NCI-H82 (cell line): ENCODE data around the gene SARDH.
A peak's percentile ranks its signal among the peaks of the same experiment; 100 is the strongest.

Experiments
- DNase-seq: peaks from one replicate; lab custom pipeline; 2025; lab: John Stamatoyannopoulos, UW

SARDH gene

DNA sequence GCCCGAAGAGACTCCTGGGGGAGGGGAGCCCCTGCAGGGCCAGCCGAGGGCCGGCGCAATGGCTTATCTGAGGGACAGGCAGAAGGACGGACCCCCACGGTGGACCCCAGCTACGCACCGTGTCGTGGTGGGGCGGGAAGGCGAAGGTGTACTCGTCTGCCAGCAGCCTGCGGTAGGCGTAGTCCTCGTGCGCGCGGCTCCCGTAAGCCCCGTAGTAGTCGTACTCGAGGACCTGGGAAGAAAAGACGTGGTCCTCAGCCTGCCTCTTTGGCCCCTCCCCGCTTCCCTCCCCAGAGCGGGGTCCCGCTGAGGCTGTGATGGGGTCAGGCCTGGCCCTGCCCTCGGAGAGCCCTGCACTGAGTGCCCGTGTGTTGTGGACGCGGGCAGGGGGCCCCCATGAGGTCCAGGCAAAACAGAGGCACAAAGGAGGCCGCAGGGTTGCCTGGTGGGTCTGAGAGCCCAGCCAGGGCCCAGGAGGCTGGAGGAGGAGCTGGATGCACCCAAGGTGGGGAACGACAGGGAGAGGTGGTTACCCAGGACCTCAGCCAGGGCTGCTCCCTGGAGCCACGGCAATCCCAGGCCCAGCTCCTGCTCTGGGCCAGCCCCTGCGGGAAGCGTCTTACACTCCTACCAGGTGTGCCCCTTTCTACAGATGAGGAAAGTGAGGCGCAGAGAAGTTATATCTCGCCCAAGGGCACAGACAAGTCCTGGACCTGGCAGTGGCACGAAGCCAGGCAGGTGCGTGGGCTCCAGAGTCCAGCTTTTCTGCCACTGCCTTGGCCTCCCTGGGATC is 35.2 kb downstream of the SARDH start:
- no peak for DNase-seq

DNA sequence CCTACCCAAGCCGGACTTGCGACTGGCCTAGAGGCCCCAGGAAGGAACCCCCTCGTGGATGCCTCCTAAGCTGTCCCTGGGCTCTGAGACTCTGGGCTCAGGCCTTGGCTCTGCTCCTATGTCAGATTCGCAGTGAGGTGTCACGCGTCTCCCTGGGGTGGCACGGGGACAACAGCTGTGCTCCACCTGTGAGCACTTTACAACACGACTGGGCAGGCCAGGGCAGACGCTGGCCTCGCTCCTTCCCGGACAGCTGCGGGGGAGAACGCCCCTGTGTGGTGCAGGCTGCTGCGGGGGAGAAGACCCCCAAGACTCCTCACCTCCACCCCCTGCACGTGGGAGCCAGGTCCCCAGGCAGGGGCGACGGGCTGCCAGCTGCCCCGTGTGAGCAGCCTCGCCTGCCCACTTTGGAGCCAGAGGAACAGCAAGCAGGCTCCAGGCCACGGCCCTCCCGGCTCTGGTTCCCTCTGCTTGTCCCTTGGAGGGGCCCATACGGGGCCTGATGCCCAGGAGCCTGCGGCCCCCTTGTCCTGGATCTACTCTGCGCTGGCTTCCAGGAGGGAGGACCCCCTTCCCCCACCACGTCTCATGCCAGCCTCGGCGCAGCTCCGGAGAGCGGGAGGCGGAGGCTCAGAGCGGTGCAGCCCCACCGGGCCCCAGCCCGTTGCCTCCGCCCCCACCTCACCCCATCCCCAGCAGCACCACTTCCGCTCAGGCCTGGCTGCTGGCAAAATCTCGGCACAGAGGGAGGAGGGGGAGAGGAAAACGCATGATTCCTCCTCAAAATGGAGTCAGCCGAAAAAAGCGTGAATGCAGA is 36.0 kb downstream of the SARDH start:
- peak; percentile 24 for DNase-seq

DNA sequence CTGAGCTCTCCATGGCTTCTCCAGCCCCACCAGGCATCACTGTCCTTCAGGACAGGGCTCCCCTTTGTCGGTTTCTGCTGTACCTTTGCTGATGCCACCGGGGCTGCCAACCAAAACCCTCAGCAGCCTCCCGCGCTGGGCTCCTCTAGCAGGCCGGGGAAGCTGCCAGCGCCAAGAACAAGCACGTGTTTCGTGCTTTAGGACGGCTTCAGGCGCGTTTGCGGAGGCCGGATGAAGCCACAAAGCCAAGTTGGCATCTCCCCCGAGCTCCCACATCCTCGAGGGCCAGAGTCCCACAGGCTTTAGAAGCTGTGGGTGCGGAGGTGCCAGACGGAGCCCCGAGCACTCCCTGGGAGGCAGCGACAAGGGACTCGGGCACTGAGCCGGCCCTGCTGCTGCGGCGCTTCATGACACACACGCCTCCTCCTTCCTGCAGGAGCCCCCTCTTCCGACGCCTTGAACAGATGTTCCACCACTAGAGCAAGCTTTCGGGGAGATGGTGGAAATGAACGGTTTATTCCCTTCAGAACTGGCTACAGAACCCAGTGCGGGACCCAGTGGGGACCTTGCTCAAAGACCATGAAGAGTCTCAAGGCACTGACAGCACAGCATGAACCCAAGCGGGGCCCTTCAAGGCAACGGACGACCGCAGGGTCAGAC is 36.7 kb downstream of the SARDH start:
- DNase-seq: no peak

DNA sequence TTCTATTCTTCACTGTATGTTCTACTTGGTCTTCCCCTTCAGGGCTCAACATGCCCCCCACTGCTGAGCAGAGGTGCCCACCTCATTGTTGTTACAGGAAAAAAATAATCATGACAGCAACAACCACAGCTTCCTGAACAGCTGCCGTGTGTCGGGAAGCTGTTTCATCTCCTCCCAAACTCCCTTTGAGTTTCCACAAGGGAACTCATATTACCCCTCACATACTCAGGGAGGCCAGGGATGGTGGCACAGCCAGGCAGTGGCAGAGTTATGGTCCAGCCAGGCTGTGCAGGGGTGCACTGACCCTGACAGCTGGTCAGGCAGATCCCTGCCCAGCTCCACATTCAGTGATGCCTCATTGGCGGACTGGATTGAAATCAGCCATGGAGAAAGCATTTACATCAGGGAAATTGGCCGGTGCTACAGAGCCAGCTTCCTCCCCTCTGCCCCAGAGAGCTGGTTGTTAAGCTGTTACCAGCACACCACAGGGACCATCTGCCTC is 37.3 kb downstream of the SARDH start:
- peak; percentile 25 for DNase-seq

DNA sequence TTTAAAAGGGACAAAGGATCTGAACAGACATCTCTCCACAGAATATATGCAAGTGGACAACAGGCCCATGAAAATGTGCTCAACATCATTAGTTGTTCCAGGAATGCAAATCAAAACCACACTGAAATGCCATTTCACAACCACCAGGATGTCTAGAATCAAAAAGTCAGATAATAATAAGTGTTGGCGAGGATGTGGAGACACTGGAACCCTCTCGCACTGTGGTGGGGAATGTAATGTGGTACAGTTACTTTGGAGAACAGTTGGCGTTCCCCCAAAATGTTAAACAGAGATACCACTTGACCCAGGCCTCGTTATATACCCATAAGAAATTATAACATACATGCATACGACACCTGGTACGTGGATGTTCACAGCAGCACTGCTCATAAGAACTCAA is 38.6 kb downstream of the SARDH start:
- DNase-seq: no peak

DNA sequence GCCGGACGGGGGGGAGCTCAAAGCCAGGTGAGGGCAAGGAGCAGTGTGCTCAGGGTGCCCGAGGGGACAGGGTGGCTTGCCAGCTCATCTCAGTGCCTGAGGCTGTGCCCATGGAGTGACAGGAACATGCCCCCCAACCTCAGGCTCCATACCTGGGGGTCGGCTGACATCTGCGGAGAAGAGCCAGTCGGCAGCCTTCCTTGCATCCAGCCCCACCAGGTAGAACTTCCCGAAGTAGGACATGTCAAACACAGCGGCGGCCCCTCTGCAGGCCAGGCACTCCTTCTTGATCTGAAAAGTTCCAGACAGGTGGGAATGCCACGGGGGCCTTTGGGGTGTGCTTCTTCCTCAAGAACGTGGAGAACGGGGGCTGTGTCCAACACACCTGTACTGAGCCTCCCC is 42.1 kb downstream of the SARDH start:
- no peak for DNase-seq

DNA sequence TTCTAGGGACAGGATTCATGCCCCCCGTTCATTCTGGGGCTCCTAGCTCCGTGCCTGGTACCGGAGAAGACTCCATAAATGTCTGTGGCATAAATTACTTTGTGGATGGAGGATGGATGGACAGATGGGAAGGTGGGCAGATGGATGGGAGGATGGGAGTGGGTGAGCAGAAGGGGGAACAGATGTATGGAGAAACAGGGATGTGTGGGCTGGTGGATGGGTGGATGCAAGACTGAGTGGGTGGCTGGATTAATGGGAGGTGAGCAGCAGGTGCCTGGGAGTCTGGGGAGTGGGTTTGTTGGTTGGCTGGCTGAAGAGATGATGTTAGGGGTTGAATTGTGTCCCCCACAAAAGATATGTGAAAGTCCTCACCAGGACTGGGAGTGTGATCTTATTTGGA is 43.5 kb downstream of the SARDH start:
- peak; percentile 77 for DNase-seq

DNA sequence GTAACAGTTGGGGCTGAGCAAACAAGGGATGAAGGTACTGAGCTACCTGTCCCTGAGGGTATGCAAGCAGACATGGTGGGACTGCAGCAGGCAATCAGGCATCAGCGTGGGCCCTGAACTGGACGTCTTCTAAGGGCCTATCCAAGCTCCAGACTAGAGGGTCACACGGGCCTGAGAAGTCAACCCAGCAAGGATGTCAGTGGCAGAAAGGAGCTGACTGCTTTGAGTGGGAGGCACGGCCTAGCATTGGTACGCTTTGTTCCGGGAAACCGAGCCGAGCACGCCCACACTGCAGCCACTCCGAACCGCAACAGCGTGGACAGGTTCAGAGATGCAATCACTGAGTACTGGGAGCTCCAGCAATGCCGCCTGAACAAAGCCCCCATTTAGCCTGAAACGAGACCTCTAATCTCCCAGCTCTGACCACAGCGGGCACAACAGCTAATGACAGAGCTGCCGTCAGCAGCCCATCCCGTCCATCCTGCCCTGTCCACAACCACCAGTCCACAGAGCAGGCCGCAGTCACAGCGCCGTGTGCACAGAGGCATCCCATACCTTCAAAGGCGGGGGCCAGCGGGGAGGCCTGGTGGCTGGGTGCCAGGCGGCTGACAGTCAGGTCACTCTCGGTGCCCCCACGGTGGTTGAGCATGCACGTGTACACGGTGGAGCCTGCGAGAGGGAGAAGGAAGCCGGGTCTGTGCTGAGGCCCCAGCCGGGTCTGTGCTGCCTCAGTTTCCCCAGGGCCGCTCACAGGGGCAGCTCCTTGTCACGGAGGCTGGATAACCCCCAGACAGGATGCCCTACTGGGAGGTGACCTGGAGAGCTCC is 44.2 kb downstream of the SARDH start:
- DNase-seq: no peak

DNA sequence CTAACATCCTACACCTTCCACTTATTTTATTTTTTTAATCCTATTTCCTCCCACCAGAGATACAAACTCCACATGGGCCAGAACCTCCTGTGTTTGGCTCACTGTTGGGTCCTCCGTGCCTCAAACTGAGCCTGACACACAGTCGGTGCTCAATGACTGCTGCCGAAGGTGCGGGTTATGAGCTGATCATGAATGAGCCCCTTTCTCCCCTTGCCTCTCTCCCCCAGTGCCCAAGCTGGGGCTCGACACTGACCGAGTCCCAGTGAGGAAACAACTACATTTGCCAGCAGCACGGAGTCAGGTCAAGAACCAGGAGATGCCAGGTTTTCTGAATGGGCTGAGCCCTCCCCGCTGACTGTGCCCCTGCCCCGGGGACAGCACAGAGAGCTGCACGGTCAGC is 45.0 kb downstream of the SARDH start:
- DNase-seq: no peak

DNA sequence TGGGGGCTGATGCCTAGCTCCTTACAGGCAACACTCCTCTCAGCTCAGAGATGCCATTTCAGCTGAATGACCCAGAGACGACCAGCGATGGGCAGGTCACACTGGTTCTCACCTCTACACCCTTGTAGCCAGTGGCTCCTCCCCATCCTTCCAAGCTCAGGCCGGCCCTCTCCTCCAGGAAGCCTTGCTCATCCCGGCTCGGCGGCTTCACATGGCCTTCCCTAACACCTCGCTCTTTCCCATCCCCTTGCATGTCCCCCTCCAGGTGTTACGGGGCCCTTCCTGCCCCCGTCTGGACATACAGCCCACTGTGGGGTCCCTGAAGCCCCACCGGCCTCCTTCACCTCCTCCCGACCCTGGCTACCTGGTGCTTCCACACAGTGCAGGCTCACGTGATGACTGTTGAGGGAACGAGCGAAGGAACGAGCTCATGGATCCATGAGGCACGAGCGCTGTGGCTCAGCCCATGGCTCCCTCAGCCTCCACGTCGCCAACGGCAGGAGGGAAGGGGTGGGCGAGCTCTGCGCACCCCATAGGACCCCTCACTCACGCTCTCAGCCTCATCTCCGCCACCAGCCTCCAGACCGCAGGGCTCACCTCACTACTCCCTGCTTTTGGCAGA is 45.7 kb downstream of the SARDH start:
- DNase-seq: no peak

DNA sequence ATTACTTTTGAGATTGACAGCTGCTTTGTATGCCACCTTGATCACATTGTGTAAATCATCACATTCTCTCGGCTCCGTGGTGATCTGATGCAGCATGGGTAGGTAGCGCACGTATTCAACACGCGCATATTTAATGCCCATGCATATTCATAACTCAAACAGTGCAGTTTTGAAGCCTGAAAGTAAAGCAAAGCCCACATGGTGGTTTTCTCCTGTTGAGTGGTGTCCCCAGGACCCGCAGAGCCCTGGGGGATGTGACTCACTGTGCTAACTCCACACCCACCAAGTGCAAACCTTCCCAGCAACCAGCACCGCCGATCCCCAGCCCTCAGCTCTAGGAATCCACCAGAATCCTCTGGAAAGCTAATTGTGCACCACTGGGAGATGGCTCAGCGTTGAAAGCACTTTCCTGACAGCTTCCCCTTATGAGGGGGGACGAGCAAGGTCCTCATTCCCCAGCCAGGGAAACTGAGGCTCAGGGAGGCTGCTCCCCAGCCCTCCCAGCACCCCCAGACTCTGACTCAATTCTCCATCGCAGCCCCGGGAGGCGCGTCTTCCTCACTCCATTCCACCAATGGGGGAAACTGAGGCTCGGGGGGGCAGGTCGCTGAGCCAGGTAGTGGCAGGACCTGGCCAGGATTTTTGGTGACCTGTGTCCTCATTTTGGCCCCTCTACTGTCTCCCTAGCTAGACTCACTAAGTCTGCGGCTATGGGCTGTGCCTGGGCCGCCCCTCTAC is 46.4 kb downstream of the SARDH start:
- DNase-seq: no peak

DNA sequence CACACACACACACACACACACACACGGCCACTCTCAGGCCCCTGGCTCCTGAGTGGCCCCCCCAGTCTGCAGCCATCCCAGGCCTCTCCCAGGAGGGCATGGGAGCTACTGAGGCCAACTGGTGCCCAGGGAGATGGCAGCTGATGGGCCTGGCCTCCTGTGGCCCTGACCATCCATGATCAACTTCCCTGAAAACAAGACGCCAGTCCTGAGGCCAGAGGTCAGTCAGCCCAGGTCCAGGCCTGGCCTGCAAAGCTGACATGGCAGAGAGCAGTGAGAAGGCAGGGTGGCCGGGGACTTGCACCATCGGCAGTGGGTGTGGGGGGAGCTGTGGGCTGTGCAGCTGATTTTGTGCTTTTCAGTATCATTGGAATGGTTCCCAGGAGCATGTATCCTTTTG is 47.0 kb downstream of the SARDH start:
- DNase-seq: no peak

DNA sequence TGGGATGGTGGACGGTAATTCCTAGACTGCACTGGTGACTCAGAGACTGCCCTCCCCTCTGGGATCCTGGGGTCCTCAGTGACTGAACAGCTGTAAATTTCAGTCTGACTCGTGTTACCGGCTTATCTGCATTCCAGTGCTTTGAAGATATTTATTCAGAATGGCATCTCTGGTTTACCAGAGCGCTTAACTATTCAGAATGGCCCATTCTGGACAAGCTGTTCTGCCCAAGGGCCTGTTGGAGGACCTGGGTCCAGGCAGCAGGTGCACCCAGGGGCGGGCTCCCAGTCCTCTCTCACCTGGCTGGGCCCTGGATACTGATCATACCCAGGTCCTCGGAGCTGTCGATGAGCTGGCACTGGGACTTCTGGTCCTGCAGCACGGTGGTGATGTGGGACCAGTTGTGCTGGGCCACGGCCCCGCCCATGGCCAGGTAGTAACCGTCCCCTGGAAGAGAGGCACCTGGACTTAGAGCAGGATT is 48.0 kb downstream of the SARDH start:
- no peak for DNase-seq

DNA sequence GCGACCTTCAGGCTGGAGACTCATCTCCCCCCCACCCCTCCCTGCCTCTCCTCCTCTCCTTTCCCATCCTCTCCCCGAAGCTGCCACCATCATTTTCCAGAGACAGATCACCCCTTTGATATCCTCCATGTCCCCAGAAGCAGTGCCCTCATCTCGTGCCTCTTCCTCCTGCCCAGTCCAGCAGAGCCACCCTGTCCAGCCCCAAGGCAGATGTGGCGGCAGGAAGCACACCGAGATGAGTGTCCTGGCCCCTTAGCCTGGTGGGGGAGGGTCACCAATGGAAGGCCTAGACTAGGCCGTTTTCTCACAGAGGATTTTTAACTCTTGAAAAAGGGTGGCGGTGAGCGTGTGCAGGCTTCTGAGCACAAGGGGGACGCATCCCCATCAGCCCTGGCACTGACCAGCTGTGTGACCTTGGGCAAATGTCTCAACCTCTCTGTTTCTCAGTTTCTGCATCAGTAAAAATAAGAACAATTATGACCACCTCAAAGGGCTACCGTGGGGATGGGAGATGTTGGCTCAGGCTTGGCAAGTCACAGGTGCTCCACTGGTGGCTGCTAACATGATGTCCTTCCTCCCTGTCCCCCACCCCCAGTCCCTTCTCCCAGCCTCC is 48.9 kb downstream of the SARDH start:
- no peak for DNase-seq

DNA sequence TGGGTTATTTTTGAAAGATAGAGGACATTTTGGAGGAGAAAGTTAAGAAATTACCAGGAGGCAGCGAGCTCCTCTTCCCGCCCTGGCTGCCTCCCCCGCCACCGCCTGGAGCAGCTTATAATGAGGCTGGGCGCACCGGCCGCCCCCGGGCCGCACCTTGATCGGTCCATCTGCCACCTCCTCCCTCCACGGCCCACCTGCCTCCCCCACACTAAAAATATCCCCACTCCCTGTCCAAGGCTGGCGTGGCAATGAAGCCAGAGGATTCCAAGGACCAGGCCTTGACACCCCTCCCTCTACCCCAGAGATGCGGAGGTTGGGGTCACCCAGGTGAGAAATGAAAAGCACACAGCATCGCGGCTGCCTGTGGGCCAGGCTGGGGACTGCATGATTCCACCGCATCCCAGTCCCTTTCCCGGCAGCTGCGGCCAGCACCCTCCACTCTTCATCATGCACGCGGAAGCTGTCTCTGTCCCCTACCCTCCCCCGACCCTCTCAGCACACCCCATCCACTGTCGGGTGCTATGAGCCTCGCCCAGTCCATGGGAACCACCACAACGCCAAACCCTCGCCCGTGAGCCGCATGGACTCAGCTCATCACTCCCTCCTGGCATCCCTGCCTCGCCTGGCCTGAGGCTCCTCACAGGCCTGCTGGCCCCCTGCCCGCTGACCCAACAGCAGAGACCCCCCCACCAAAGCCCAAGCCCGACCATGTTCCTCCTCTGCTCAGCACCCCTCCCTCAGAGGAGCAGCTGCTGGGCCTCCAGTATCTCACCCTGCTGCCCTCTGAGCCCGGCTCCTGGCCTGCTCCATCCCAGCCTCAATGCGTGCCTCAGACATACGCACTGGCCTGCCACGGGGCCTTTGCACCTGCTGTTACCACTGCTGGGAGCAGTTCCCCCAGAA is 50.0 kb downstream of the SARDH start:
- peak; percentile 38 for DNase-seq

DNA sequence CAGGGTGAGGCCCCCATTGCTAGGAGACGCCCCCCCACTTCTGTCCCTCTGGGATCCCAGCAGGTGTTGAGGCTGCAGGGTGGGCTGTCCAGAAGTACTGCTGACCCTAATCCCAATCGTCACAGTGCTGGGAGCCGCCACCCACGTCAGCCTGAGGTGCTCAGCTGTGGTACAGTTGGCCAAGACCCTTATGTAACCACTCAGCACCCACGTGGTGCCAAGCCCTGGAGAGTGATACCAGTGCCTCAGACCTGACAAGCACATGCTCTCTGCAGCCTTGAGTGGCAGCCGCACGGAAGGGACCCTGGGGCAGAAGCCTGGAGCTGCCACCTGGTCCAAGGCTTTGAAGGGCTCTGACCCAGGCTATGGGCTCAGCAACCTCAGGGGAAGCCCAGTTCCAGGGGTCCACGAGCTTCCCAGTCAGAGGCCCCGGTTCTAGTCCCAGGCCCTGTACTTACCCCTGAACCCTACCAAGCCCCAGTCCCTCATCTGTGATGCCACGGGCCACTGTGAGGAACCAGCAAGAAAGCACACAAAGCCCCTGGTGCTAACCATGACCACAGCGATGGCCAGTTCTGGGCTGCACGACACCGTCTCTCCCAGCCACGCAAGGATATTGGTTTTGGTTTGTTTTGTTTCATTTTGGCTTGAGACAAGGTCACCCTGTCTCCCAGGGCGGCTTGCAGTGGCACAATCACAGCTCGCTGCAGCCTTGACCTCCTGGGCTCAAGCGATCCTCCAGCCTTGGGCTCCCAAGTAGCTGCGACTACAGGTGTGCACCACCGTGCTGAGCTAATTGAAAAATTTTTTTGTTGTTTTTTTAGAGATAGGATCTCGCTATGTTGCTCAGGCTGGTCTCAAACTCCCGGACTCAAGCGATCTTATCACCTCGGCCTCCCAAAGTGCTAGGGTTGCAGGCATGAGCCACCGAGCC is 51.2 kb downstream of the SARDH start:
- no peak for DNase-seq

DNA sequence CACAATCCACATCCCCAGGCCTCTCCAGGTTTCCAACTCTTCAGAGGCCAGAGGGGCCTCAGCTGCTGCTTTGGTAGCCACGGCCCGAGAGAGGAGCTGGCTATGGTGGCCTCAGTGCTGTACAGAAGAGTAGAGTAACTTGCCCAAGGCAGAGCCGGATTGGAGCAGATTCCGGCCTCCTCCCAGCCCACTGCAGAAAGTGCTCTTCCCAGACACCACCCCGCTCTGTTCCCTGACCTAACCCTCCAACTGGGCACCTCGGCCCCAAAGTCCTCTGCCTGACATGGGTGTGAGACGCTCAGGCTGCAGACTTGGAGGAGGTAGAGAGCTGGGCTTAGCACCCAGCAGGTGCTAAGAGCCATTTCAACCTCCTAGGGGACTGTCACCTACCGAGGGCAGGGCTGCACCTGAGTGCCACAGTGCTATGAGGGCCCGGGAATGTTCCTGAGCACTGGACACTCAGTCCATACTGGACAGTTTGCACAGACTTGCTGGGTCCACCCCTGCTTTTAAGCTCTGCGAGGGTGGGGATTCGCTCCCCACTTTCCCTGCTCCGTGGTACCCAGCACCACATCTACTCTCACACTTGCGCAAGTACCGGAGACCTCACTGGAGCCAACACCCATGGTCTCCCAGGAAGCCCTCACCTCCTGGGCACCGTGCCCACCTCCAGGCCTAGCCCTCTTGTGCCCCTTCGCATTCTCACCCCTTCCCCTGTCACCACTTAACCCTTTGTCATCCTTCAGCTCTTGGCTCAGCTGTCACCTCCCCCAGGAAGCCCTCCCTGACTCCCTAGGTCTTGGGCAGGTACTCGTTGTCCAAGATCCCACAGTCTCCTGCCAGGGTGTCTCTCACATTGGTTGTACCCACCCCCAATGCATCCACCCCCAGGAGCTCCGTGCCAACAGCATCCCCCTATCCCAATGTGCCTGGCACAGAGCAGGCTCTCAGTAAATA is 52.2 kb downstream of the SARDH start:
- no peak for DNase-seq
